Uterus (tissue), 2 donors: ENCODE data around the gene KRT1.

Experiments used
- CTCF ChIP-seq, 4 experiments: fragments of 200-600 bp in 2 of 4; fragments of 450-650 bp in 2 of 4; sonication (generic) in 2 of 4; IDR thresholded peaks; one replicate each; pipeline ENCODE4 v1.5.1; 2016 to 2019; ENCODE audit warnings: antibody characterized with exemption in 4 of 4, mild to moderate bottlenecking in 2 of 4, moderate library complexity in 1 of 4
- POLR2A ChIP-seq, 2 donors: fragments of 450-650 bp; IDR thresholded peaks; one replicate each; pipeline ENCODE4 v1.6.1; 2016; ENCODE audit warnings: antibody characterized with exemption in 2 of 2, mild to moderate bottlenecking in 1 of 2, moderate library complexity in 1 of 2

GRCh38 chr12:52701281-52701680, 21.1 kb upstream of the KRT1 start:
- TF ChIP-seq POLR2A (IDR thresholded peaks at IDR 0.05) = no peak
- TF ChIP-seq CTCF (IDR thresholded peaks at IDR 0.05) = no peak
